Spleen (tissue), 11 donors: ENCODE measurements around the gene MLLT11. TPM values are rescaled to one million over a fixed set of nuclear protein-coding genes. Genes with fewer than 3 reads are reported as not detected.

Source experiments
- DNase-seq: peaks from one replicate; pipeline ENCODE4 v3.0.0-alpha.2; 2020
- H3K27ac ChIP-seq, 8 donors: fragments of 200-600 bp; sonication (generic) in 7 of 8; 1 replicate in 4 of 8; 2 replicates in 4 of 8; pipeline versions ENCODE4 v1.5.0 to v1.8.0; 2016 to 2021; ENCODE audit warnings: inconsistent platforms in 4 of 8, mild to moderate bottlenecking in 4 of 8, moderate library complexity in 1 of 8
- H3K27me3 ChIP-seq, 7 donors: fragments of 200-600 bp; sonication (generic) in 6 of 7; replicated peaks in 1 of 7; 1 replicate in 4 of 7; 2 replicates in 3 of 7; pipeline versions ENCODE4 v1.5.0 to v1.8.0; 2016 to 2021; ENCODE audit warnings: inconsistent platforms in 3 of 7, mild to moderate bottlenecking in 1 of 7
- H3K36me3 ChIP-seq, 6 donors: fragments of 200-600 bp; sonication (generic) in 5 of 6; 1 replicate in 4 of 6; 2 replicates in 2 of 6; pipeline versions ENCODE4 v1.5.0 to v1.8.0; 2016 to 2021; ENCODE audit warnings: inconsistent platforms in 2 of 6
- H3K4me1 ChIP-seq, 6 donors: fragments of 200-600 bp; sonication (generic) in 5 of 6; 1 replicate in 3 of 6; 2 replicates in 3 of 6; pipeline versions ENCODE4 v1.5.0 to v1.8.0; 2016 to 2021; ENCODE audit warnings: inconsistent platforms in 3 of 6
- H3K4me3 ChIP-seq, 8 donors: fragments of 200-600 bp; sonication (generic) in 7 of 8; 1 replicate in 4 of 8; 2 replicates in 4 of 8; pipeline versions ENCODE4 v1.5.0 to v1.8.0; 2016 to 2021; ENCODE audit warnings: inconsistent platforms in 4 of 8, mild to moderate bottlenecking in 4 of 8, moderate library complexity in 2 of 8
- H3K9me3 ChIP-seq, 8 donors: fragments of 200-600 bp; sonication (generic) in 7 of 8; 1 replicate in 4 of 8; 2 replicates in 4 of 8; pipeline versions ENCODE4 v1.5.0 to v1.8.0; 2016 to 2021; ENCODE audit warnings: inconsistent platforms in 4 of 8
- CTCF ChIP-seq, 11 experiments: fragments of 200-600 bp in 7 of 11; fragments of 450-650 bp in 4 of 11; sonication (generic) in 4 of 11; IDR thresholded peaks in 8 of 11; conservative IDR thresholded peaks in 3 of 11; 1 replicate in 7 of 11; 2 replicates in 4 of 11; pipeline versions ENCODE4 v1.4.0 to v1.8.0; 2016 to 2021; ENCODE audit warnings: antibody characterized with exemption in 11 of 11, inconsistent platforms in 4 of 11, mild to moderate bottlenecking in 1 of 11
- POLR2A ChIP-seq, 3 donors: fragments of 450-650 bp; IDR thresholded peaks; one replicate each; pipeline ENCODE4 v1.5.1; 2017; ENCODE audit warnings: antibody characterized with exemption in 3 of 3, mild to moderate bottlenecking in 1 of 3
- POLR2AphosphoS5 ChIP-seq, 3 donors: sonication (generic); formaldehyde crosslinking; IDR thresholded peaks; one replicate each; pipeline ENCODE4 v1.5.1; 2017; ENCODE audit warnings: antibody characterized with exemption in 3 of 3
- WGBS, 5 donors: extraction: QIAGEN DNeasy Blood & Tissue Kit in 3 of 5; methylation state at CpG; one replicate each; pipeline versions ENCODE4 v1.1.5 to v1.1.7; 2013 to 2018; 5-methylcytosine and 5-hydroxymethylcytosine counted together
- intact Hi-C: fragments of 100-400 bp; cut with DNase I; formaldehyde crosslinking; loops from one replicate; pipeline ENCODE4 v1.15.0; 2023; ENCODE audit warnings: low total_unique reads
- polyA plus RNA-seq, 3 donors: library from polyadenylated mRNA; stranded (reverse); fragments of 200-250 nt; gene quantifications; one replicate each; pipeline ENCODE4 v1.2.1, GENCODE V29; 2013
- total RNA-seq, 7 donors: library from RNA; depleted of rRNA in 3 of 7; stranded (reverse); fragments of >200 nt in 3 of 7; fragmentation: NEBNext Ultra II Directional in 4 of 7; extraction: Animal tissue kit (Norgen Biotek cat#: 25700) in 4 of 7; gene quantifications; one replicate each; pipeline versions ENCODE4 v1.1.0 to v1.2.1, GENCODE V29; 2016 to 2021
- donor health status: healthy with polysubstance abuse.
- donor health status: DM: no; HTN: no; CAD: no; lungs with moderate emphysema.
- donor health status: DM: no; HTN: no; CAD: no.
- donor health status: Bipolar disorder and iron deficiency.
- donor health status: healthy.
- donor health status: DM: no; HTN: no; CAD: no.
- donor health status: DM: yes; HTN: yes; CAD: no.

MLLT11 gene
- total and polyA plus RNA-seq, 10 donors = 0.50 to 2.6 (median 0.82) TPM

GRCh38 chr1:151047591-151047924, 12.6 kb upstream of the MLLT11 start, which contains the start of gene C1orf56:
Gene C1orf56, plus strand, starts transcription at chr1:151047751. Its CDS starts 97 bp downstream, at chr1:151047848.
- intact Hi-C loops = no loop called here
- Histone ChIP-seq H3K4me3 (peak within 1 kb of the TSS; percentile 27 to 89 (median 77)), H3K27ac (peak within 1 kb of the TSS; percentile 57 to 99 (median 89)), H3K9me3 (no peaks in the 10 kb centered on the region), H3K36me3 (peaks cover 6 to 37% (median 14%) of the 10 kb centered on the region in 6 donors), H3K27me3 (no peaks in the 10 kb centered on the region), H3K4me1 (peaks cover 6 to 59% (median 31%) of the 10 kb centered on the region in 6 donors)
- DNase-seq = peak; percentile 92
- 0 to 1% (median 0%) methylated on average over 9 to 29 of the region's 29 CpGs for WGBS, 5 donors
- TF ChIP-seq CTCF (IDR thresholded peaks at IDR 0.05 in 8 of 11, conservative IDR thresholded peaks at IDR 0.05 in 3 of 11) (no peak), POLR2A (IDR thresholded peaks at IDR 0.05) (peak in 1 of 3 donors; percentile 12), POLR2AphosphoS5 (IDR thresholded peaks at IDR 0.05) (peak; percentile 86 to 89 (median 88))

- intact Hi-C loops = no loop called here
- peak overlapping the region; percentile 27 to 89 (median 77) for H3K4me3 ChIP-seq
- DNase-seq = peak; percentile 93
Observed at GRCh38 chr1:151047925-151048644, 12.1 kb upstream of the MLLT11 start.

GRCh38 chr1:151048645-151049032, 11.6 kb upstream of the MLLT11 start:
- TF ChIP-seq CTCF (IDR thresholded peaks at IDR 0.05 in 8 of 11, conservative IDR thresholded peaks at IDR 0.05 in 3 of 11) (peak in 4 of 11 experiments; percentile 0 to 58 (median 27)), POLR2AphosphoS5 (IDR thresholded peaks at IDR 0.05) (peak in 1 of 3 donors; percentile 46), POLR2A (IDR thresholded peaks at IDR 0.05) (no peak)
- WGBS, 5 donors = 33 to 41% (median 40%) methylated on average over 3 of the region's 3 CpGs
- Histone ChIP-seq H3K36me3 (peaks cover 11 to 41% (median 25%) of the 10 kb centered on the region in 6 donors), H3K9me3 (no peaks in the 10 kb centered on the region), H3K4me1 (peaks cover 6 to 70% (median 36%) of the 10 kb centered on the region in 6 donors), H3K27ac (peak overlapping the region in 7 of 8 donors; percentile 85 to 99 (median 89)), H3K4me3 (peak overlapping the region in 7 of 8 donors; percentile 54 to 89 (median 80)), H3K27me3 (no peaks in the 10 kb centered on the region)
- intact Hi-C loops = no loop called here
- DNase-seq = no peak

More at GRCh38 chr1:151047925-151048644, 12.1 kb upstream of the MLLT11 start:
- Histone ChIP-seq H3K27me3 (no peaks in the 10 kb centered on the region), H3K36me3 (peaks cover 6 to 40% (median 19%) of the 10 kb centered on the region in 6 donors), H3K9me3 (no peaks in the 10 kb centered on the region), H3K27ac (peak overlapping the region; percentile 57 to 99 (median 89)), H3K4me1 (peaks cover 6 to 64% (median 32%) of the 10 kb centered on the region in 6 donors)
- WGBS, 5 donors = 0 to 2% (median 0%) methylated on average over 28 to 48 of the region's 48 CpGs
- peak; percentile 84 to 92 (median 84) for TF ChIP-seq POLR2AphosphoS5 (IDR thresholded peaks at IDR 0.05)
- TF ChIP-seq CTCF (IDR thresholded peaks at IDR 0.05 in 8 of 11, conservative IDR thresholded peaks at IDR 0.05 in 3 of 11) = peak in 8 of 11 experiments; percentile 16 to 69 (median 54)
- no peak for TF ChIP-seq POLR2A (IDR thresholded peaks at IDR 0.05)

DNA sequence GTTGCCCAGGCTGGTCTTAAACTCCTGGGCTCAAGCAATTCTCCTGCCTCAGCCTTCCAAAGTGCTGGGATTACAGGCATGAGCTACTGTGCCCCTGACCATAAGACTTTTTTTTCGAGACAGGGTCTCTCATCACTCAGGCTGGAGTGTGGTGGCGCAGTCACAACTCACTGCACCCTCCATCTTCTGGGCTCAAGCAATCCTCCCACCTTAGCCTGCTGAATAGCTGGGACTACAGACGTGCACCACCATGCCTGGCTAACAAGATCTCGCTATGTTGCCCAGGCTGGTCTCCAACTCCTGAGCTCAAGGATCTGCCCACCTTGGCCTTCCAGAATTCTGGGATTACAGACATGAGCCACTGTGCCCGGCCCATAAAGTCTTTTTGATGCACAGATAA, 10.7 kb upstream of the MLLT11 start:
- intact Hi-C loops = no loop called here
- H3K27ac ChIP-seq = peak overlapping the region in 4 of 8 donors; percentile 10 to 99 (median 88)
- no peak for DNase-seq
- WGBS, 5 donors = 87 to 94% (median 91%) methylated on average over 5 of the region's 5 CpGs
- no peak overlapping the region for H3K4me3 ChIP-seq
- H3K4me1 ChIP-seq = peaks cover 6 to 78% (median 39%) of the 10 kb centered on the region in 6 donors
- no peaks in the 10 kb centered on the region for H3K9me3 ChIP-seq
- H3K36me3 ChIP-seq = peaks cover 15 to 49% (median 33%) of the 10 kb centered on the region in 6 donors
- H3K27me3 ChIP-seq = no peaks in the 10 kb centered on the region
- TF ChIP-seq POLR2AphosphoS5 (IDR thresholded peaks at IDR 0.05) (peak in 2 of 3 donors; percentile 74 to 84), POLR2A (IDR thresholded peaks at IDR 0.05) (no peak), CTCF (IDR thresholded peaks at IDR 0.05 in 8 of 11, conservative IDR thresholded peaks at IDR 0.05 in 3 of 11) (no peak)
